ENCODE results near the gene CDC25B.

The CDC25B gene

DNA sequence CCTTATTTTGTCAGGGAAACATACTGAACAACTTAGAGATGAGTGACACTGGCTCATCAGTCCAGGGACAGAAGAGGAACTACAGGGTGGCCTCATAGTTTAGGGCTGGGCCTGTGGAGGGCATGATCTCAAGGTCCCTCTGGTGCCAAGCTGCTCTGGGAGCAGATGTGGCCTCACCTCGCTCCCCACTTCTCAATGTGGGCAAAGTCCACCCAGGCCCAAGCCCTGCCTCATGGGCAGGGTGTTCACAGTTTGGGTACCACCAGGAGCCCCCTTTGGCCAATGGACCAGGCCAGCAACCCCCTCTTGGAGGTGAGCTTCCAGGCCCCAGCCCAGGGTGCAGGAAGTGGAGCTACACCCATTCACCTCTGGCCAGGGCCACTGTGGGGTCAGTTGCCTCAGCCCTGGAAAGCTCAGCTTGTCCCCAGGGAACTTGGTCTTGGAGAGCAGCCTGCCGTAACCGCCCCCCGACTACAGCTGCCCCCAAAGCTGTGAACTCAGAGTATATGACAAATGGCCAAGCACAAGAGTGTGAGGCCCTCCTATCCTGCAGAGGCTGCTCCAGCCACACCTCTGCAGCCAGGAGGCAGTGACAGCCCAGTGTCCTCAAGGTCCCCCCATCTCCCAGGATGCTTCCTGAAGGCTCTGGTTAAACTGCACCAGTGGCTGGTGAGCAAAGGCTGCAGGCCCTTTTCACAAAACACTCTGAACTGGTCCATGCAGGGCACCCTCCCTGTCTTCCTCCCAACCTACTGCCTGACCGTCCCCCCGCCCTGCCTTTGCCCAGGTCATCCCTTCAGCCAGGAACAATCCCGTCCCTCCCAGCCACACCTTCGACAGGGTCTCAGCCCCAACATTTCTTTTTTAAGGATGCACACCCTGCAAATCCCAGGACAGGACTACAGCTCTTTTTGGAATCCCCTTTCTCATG is 32.2 kb upstream of the CDC25B start:
- Histone ChIP-seq H3K27me3 (replicated peaks; ENCODE audit: control insufficient read depth, insufficient read depth, low read length, poor library complexity, severe bottlenecking) (no peaks in the 10 kb centered on the region), H3K4me3 (ENCODE audit: insufficient read depth, low read depth, low read length, poor library complexity, severe bottlenecking) (no peak overlapping the region), H3K36me3 (ENCODE audit: control insufficient read depth, insufficient read depth, low read length) (no peaks in the 10 kb centered on the region), H3K9me3 (ENCODE audit: control insufficient read depth, low read length) (no peaks in the 10 kb centered on the region), H3K4me1 (ENCODE audit: control insufficient read depth, insufficient read depth, low read length, poor library complexity, severe bottlenecking) (peaks cover 23% of the 10 kb centered on the region), H3K27ac (ENCODE audit: insufficient read depth, low read length, poor library complexity, severe bottlenecking) (no peak overlapping the region)
- DNase-seq, result no peak

DNA sequence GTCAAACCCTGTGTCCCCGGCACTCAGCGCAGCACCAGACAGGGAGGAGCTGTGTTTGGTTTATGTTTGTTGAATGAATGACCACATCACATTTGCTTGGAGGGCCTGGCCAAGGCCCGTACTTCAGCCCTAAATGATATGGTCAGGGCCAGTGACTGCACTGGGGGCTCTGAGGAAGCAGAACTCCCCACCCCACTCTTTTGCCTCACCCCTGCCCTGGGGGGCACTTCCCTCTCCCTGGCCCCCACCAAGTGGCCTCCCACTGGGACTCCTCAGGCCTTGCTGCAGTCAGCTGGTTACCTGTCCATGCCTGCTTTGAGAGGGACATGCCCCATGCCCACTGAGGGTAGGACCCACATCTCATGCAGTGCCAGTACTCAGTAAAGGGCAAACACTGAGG is 31.5 kb upstream of the CDC25B start:
- Histone ChIP-seq H3K27ac (ENCODE audit: insufficient read depth, low read length, poor library complexity, severe bottlenecking) (no peak overlapping the region), H3K4me1 (ENCODE audit: control insufficient read depth, insufficient read depth, low read length, poor library complexity, severe bottlenecking) (peaks cover 27% of the 10 kb centered on the region), H3K27me3 (replicated peaks; ENCODE audit: control insufficient read depth, insufficient read depth, low read length, poor library complexity, severe bottlenecking) (no peaks in the 10 kb centered on the region), H3K4me3 (ENCODE audit: insufficient read depth, low read depth, low read length, poor library complexity, severe bottlenecking) (no peak overlapping the region), H3K9me3 (ENCODE audit: control insufficient read depth, low read length) (no peaks in the 10 kb centered on the region), H3K36me3 (ENCODE audit: control insufficient read depth, insufficient read depth, low read length) (no peaks in the 10 kb centered on the region)
- no peak for DNase-seq

DNA sequence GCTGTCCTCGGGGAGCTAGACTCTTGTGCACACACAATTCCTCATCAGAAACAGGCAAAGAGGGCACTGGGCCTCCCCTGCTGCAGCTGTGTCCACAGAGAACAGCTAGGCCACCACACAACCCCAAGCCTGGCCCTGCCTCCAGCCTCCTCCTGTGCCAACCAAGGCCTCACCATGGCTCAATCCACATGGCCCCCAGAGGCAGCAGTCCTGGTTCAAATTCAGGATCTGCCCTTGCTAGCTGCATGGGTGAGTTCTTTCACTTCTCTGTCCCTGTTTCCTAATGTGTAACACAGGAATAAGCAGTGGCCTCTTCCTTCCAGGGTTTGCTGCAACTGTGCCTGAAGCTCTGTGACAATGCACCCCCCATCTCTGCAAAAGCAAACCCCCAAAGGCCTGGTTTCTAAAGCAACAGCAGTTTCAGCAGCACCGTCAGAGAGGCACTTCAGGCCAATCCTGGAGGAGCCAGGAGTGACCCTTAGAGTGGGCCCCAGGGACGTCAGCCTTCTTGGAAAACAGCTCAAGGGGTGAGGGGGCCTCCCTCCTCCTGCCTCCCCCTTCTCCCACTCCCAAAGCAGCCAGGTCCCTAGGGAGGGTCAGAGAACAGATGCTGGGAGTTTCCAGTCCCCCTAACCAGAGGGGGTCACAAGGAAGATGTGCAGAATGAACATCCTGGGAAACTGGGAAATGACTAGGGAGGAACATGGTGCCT is 30.8 kb upstream of the CDC25B start:
- Histone ChIP-seq H3K4me1 (ENCODE audit: control insufficient read depth, insufficient read depth, low read length, poor library complexity, severe bottlenecking) (peaks cover 27% of the 10 kb centered on the region), H3K4me3 (ENCODE audit: insufficient read depth, low read depth, low read length, poor library complexity, severe bottlenecking) (no peak overlapping the region), H3K36me3 (ENCODE audit: control insufficient read depth, insufficient read depth, low read length) (no peaks in the 10 kb centered on the region), H3K27me3 (replicated peaks; ENCODE audit: control insufficient read depth, insufficient read depth, low read length, poor library complexity, severe bottlenecking) (no peaks in the 10 kb centered on the region), H3K9me3 (ENCODE audit: control insufficient read depth, low read length) (no peaks in the 10 kb centered on the region), H3K27ac (ENCODE audit: insufficient read depth, low read length, poor library complexity, severe bottlenecking) (no peak overlapping the region)
- DNase-seq, result no peak

DNA sequence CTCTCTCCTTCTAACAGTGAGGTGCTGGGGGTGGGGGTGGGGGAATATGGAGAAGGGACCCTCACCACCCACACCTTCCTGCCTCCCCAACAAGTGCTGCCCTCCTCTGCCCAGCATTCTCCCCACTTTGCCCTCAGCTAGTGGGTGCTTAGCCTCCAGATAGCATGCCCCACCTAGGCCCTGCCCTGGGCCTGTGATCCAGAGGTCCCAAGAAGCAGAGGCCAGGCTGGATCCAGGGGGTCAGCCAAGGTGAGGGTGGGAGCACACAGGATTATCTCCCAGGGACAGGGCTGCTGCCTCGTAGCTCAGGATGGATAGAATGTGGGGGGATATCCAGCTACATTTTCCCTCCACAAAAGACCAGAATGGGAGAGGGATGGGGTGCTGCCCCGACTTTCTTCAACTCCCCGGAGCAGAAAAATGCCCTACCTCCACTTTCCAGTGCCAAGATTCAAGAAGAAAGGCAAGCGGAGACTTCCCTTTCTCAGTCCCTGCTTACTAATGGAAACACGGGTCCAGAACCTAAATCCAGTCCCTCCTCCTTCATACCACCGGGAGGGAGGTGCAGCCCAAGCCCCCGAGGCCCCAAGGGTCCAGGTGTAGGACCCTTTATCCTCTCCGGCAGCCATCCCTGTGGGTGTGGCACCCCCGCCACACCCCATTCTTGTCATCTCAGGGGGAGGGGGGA is 29.5 kb upstream of the CDC25B start:
- Histone ChIP-seq H3K27me3 (replicated peaks; ENCODE audit: control insufficient read depth, insufficient read depth, low read length, poor library complexity, severe bottlenecking) (no peaks in the 10 kb centered on the region), H3K36me3 (ENCODE audit: control insufficient read depth, insufficient read depth, low read length) (no peaks in the 10 kb centered on the region), H3K27ac (ENCODE audit: insufficient read depth, low read length, poor library complexity, severe bottlenecking) (peak overlapping the region; percentile 99), H3K9me3 (ENCODE audit: control insufficient read depth, low read length) (no peaks in the 10 kb centered on the region), H3K4me3 (ENCODE audit: insufficient read depth, low read depth, low read length, poor library complexity, severe bottlenecking) (peak overlapping the region; percentile 75), H3K4me1 (ENCODE audit: control insufficient read depth, insufficient read depth, low read length, poor library complexity, severe bottlenecking) (peaks cover 27% of the 10 kb centered on the region)
- no peak for DNase-seq

DNA sequence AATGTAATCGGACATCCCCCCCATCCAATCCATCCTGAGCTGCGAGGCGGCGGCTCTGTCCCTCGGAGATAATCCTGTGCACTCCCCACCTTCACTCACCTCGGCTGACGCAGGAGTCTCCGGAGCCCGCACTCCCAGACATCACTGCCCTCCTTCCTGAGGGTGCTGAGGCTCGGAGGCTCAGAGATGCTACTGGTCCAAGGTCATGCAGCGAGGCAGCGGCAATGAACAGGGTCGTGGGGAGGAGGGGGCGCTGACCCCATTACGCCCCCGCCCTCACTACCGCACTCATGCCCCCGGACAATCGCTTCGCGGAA is 29.0 kb upstream of the CDC25B start:
- H3K27me3 ChIP-seq (replicated peaks; ENCODE audit: control insufficient read depth, insufficient read depth, low read length, poor library complexity, severe bottlenecking), result no peaks in the 10 kb centered on the region
- peak overlapping the region; percentile 99 for H3K27ac ChIP-seq (ENCODE audit: insufficient read depth, low read length, poor library complexity, severe bottlenecking)
- peak in 1 of 3 donors; percentile 14 for DNase-seq
- H3K9me3 ChIP-seq (ENCODE audit: control insufficient read depth, low read length), result no peaks in the 10 kb centered on the region
- peak overlapping the region; percentile 75 for H3K4me3 ChIP-seq (ENCODE audit: insufficient read depth, low read depth, low read length, poor library complexity, severe bottlenecking)
- peaks cover 27% of the 10 kb centered on the region for H3K4me1 ChIP-seq (ENCODE audit: control insufficient read depth, insufficient read depth, low read length, poor library complexity, severe bottlenecking)
- no peaks in the 10 kb centered on the region for H3K36me3 ChIP-seq (ENCODE audit: control insufficient read depth, insufficient read depth, low read length)

DNA sequence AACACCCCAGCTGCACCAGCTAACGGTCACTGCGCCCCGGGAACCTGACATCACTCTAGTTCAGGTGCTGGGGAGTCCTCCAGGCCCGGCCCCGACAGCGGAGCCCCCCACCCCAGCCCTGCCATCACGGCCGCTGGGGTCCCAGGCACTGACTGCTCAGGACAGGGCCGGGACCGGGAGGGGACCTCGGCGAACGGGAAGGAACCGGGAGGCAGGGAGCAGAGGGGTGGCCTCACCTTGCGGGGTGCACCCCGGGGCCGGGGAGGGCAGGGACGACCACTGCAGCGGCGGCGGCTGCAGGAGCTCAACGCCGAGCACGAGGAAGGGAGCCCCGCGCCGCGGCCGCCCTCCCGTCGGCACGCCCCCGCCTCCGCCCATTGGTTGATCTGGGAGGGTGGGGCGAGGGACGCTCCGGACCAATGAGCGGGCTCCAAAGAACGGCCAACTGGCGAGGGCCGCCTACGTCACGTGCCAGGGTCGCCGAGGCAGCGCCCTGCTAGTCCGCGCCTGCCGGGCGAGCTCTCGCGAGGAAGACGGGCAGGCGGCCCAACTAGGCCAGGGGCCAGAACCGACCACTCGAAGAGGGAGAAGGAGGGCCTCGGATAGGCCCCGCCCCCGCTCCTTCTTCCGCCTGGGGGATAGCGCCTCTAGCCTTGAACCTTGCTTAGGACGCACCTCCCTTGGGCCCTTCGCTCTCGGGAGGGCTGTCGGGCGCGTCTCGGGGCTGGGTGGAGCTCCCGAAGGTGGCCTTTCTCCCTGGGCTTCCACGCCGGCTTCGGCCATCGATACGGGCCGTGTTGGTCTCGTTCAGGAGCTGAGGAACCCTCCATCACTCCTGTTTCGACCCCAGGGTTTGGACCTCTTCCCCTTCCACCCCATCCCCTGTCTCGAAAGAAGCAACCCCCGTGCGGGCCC is 28.4 kb upstream of the CDC25B start, which contains the start of gene ADISSP:
Gene ADISSP (minus strand): TSS at position 327 of the 915 bp plus-strand sequence. CDS start 7,653 bp downstream, outside the sequence.
- Histone ChIP-seq H3K27me3 (replicated peaks; ENCODE audit: control insufficient read depth, insufficient read depth, low read length, poor library complexity, severe bottlenecking) (no peaks in the 10 kb centered on the region), H3K4me1 (ENCODE audit: control insufficient read depth, insufficient read depth, low read length, poor library complexity, severe bottlenecking) (peaks cover 27% of the 10 kb centered on the region), H3K36me3 (ENCODE audit: control insufficient read depth, insufficient read depth, low read length) (no peaks in the 10 kb centered on the region), H3K9me3 (ENCODE audit: control insufficient read depth, low read length) (no peaks in the 10 kb centered on the region), H3K4me3 (ENCODE audit: insufficient read depth, low read depth, low read length, poor library complexity, severe bottlenecking) (peak within 1 kb of the TSS; percentile 75), H3K27ac (ENCODE audit: insufficient read depth, low read length, poor library complexity, severe bottlenecking) (peak within 1 kb of the TSS; percentile 99)
- DNase-seq, result peak; percentile 91 to 96 (median 93)

DNA sequence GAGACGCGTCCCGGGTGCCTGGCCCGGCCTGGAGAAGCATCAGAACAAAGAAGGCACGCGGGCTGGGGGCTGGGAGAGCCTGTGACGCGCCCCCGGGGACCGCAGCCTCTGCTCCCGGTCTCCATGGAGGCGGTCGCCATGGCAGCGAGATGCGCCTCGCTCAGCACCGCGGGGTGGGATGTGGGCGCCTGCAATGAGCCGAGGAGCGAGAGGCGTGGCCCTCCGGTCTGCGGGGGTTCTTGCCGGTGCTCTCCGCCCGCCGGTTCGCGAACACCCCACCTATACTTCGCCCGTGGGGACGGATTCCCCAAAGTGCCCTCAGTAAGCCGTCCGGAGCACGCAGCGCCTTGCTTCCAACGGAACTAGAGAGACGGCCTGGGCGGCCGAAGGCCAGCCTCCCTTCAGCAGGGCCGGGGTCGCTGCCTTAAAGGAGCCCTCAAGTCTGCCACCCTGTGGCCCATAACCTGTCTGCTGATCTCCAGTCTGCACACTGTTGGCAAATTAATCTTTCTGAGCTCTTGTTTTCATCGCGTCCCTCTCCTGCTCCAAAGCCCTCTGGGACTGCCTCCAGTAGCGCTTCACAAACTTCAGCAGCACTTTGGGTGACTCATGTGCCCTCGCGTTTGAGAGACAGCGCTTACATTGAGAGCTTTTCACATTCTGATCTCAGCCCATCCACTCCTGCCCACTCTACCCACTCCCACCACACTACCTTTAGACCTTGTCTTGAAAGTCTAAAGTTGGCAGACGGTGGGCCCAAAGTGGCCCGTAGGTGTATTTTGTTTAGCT is 27.6 kb upstream of the CDC25B start:
- peak overlapping the region; percentile 75 for H3K4me3 ChIP-seq (ENCODE audit: insufficient read depth, low read depth, low read length, poor library complexity, severe bottlenecking)
- no peaks in the 10 kb centered on the region for H3K27me3 ChIP-seq (replicated peaks; ENCODE audit: control insufficient read depth, insufficient read depth, low read length, poor library complexity, severe bottlenecking)
- H3K4me1 ChIP-seq (ENCODE audit: control insufficient read depth, insufficient read depth, low read length, poor library complexity, severe bottlenecking), result peaks cover 27% of the 10 kb centered on the region
- H3K9me3 ChIP-seq (ENCODE audit: control insufficient read depth, low read length), result no peaks in the 10 kb centered on the region
- DNase-seq, result peak; percentile 81 to 84 (median 84)
- H3K27ac ChIP-seq (ENCODE audit: insufficient read depth, low read length, poor library complexity, severe bottlenecking), result peak overlapping the region; percentile 99
- no peaks in the 10 kb centered on the region for H3K36me3 ChIP-seq (ENCODE audit: control insufficient read depth, insufficient read depth, low read length)

DNA sequence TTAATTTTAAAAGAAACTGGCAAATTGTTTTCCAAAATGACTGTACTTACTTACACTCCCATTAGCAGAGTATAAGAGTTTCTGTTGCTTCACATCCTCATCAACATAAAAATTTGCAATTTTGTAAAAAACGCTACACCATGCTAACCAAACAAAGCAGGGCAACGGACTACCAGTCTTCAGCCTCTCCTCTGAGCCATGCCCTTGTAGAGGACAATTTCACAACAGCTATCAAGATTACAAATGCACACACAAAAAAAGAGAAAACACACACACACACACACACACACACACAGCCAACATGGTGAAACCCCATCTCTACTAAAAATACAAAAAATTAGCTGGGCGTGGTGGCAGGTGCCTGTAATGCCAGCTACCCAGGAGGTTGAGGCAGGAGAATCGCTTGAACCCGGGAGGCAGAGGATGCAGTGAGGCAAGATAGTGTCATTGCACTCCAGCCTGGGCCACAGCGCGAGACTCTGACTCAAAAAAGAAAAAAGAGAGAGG is 24.5 kb upstream of the CDC25B start:
- no peak overlapping the region for H3K4me3 ChIP-seq (ENCODE audit: insufficient read depth, low read depth, low read length, poor library complexity, severe bottlenecking)
- H3K36me3 ChIP-seq (ENCODE audit: control insufficient read depth, insufficient read depth, low read length), result no peaks in the 10 kb centered on the region
- H3K27me3 ChIP-seq (replicated peaks; ENCODE audit: control insufficient read depth, insufficient read depth, low read length, poor library complexity, severe bottlenecking), result no peaks in the 10 kb centered on the region
- H3K9me3 ChIP-seq (ENCODE audit: control insufficient read depth, low read length), result no peaks in the 10 kb centered on the region
- no peak for DNase-seq
- H3K4me1 ChIP-seq (ENCODE audit: control insufficient read depth, insufficient read depth, low read length, poor library complexity, severe bottlenecking), result peaks cover 23% of the 10 kb centered on the region
- no peak overlapping the region for H3K27ac ChIP-seq (ENCODE audit: insufficient read depth, low read length, poor library complexity, severe bottlenecking)
